Neural progenitor cell (in vitro differentiated cells): ENCODE results near the gene PCNX2.

Experiments
- EZH2 ChIP-seq: fragments of 200-600 bp; sonication (generic); IDR thresholded peaks from 2 replicates; pipeline ENCODE4 v1.6.1; 2017; ENCODE audit warnings: antibody characterized with exemption, mild to moderate bottlenecking, moderate library complexity
- EZH2phosphoT487 ChIP-seq: fragments of 200-600 bp; sonication (generic); IDR thresholded peaks from 2 replicates; pipeline ENCODE4 v1.6.1; 2017; ENCODE audit warnings: antibody characterized with exemption
- TF ChIP-seq, protein P1 (sequence below): fragments of 200-600 bp; sonication (generic); IDR thresholded peaks from 2 replicates; pipeline ENCODE4 v1.5.1; 2017; ENCODE audit warnings: antibody characterized with exemption, mild to moderate bottlenecking

DNA sequence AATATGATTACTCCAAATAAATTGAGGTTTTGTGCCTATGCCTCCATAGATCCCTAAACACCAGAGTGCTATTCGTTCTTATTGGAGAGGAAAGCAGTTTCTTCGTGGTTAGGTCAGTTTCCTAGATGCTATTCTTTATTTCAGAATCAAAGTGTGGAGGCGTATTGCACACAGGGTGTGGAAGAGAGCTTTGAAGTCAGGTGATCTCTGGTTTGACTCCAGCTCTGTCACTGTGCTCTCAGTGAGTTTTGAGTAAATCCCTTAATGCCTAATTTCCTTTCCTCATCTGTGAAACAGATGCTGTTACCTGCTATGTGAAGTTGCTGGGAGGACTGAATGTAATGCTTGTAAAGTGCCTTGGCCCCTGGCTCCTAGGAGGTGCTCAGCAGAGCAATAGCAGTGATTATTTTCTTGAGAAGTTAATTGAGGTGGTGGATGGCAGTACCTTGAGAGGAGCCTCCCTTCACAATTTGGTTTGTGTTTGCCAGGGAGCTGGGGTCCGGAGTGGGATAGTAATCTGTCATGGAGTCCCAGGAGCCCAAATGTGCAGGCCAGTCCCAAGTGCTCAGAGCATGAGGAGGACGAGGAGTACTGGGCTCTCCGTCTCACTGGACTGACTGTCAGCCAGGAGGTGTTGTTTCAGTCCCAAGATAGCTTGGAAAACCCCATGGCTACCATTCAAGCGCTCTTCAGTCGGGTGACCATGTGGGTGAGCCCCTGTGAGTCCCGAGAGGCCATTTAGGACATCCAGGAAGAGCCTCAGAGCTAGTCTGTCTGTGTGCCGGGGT, 330.2 kb downstream of the PCNX2 start:
- TF ChIP-seq, protein P1, sequence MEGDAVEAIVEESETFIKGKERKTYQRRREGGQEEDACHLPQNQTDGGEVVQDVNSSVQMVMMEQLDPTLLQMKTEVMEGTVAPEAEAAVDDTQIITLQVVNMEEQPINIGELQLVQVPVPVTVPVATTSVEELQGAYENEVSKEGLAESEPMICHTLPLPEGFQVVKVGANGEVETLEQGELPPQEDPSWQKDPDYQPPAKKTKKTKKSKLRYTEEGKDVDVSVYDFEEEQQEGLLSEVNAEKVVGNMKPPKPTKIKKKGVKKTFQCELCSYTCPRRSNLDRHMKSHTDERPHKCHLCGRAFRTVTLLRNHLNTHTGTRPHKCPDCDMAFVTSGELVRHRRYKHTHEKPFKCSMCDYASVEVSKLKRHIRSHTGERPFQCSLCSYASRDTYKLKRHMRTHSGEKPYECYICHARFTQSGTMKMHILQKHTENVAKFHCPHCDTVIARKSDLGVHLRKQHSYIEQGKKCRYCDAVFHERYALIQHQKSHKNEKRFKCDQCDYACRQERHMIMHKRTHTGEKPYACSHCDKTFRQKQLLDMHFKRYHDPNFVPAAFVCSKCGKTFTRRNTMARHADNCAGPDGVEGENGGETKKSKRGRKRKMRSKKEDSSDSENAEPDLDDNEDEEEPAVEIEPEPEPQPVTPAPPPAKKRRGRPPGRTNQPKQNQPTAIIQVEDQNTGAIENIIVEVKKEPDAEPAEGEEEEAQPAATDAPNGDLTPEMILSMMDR, result no peak
- TF ChIP-seq EZH2 (no peak), EZH2phosphoT487 (no peak)
